Measurements from ENCODE around the gene MYRIP.

GRCh38 chr3:39965461-39965860 lies 156.1 kb downstream of the MYRIP start:
- TF ChIP-seq CTCF (conservative IDR thresholded peaks at IDR 0.05; ENCODE audit: low read depth, low read length), result no peak
- no peak for TF ChIP-seq EZH2 (IDR thresholded peaks at IDR 0.05; ENCODE audit: low read length, unreplicated experiment)
